Measurements from ENCODE around the gene FCN1. TPM values are rescaled to one million over a fixed set of nuclear protein-coding genes. Genes with fewer than 3 reads are reported as not detected.

The FCN1 gene
- total RNA-seq, 4 donors from 2014 or later, result 0.10 to 2.3 (median 1.1) TPM; not detected in 1

- H3K36me3 ChIP-seq, result no peaks in the 10 kb centered on the region
- no peak overlapping the region for H3K27ac ChIP-seq
- 51 to 61% methylated on average over 17 of the region's 17 CpGs for whole genome bisulfite sequencing, 2 donors
- TF ChIP-seq POLR2A (IDR thresholded peaks at IDR 0.05) (no peak), CTCF (IDR thresholded peaks at IDR 0.05) (no peak)
- no peaks in the 10 kb centered on the region for H3K9me3 ChIP-seq
- intact Hi-C loops (cut with DNase I), result no loop called here
- H3K4me3 ChIP-seq (replicated peaks in 1 of 3), result no peak overlapping the region
- no peaks in the 10 kb centered on the region for H3K27me3 ChIP-seq
- no peaks in the 10 kb centered on the region for H3K4me1 ChIP-seq
- no peak for DNase-seq
These were observed 17.4 kb upstream of the FCN1 start for GRCh38 chr9:134935056-134935640.

GRCh38 chr9:134933076-134933659, 15.5 kb upstream of the FCN1 start:
- WGBS, 2 donors, result 97 to 98% methylated on average over 9 of the region's 10 CpGs
- Histone ChIP-seq H3K4me3 (replicated peaks in 1 of 3) (no peak overlapping the region), H3K27me3 (no peaks in the 10 kb centered on the region), H3K36me3 (no peaks in the 10 kb centered on the region), H3K9me3 (no peaks in the 10 kb centered on the region), H3K4me1 (no peaks in the 10 kb centered on the region), H3K27ac (no peak overlapping the region)
- TF ChIP-seq POLR2A (IDR thresholded peaks at IDR 0.05), result no peak
- no peak for TF ChIP-seq CTCF (IDR thresholded peaks at IDR 0.05)
- no peak for DNase-seq
- intact Hi-C loops (cut with DNase I), result no loop called here

GRCh38 chr9:134932606-134933005, 14.9 kb upstream of the FCN1 start:
- Histone ChIP-seq H3K27me3 (no peaks in the 10 kb centered on the region), H3K27ac (no peak overlapping the region), H3K4me1 (no peaks in the 10 kb centered on the region), H3K4me3 (replicated peaks in 1 of 3) (no peak overlapping the region), H3K9me3 (no peaks in the 10 kb centered on the region), H3K36me3 (no peaks in the 10 kb centered on the region)
- no peak for DNase-seq
- intact Hi-C loops (cut with DNase I), result no loop called here
- no peak for TF ChIP-seq CTCF (IDR thresholded peaks at IDR 0.05)
- TF ChIP-seq POLR2A (IDR thresholded peaks at IDR 0.05), result no peak
- WGBS, 2 donors, result 38 to 59% methylated on average over 5 of the region's 5 CpGs

- 76% methylated on average over 12 of the region's 12 CpGs for WGBS, 2 donors
- H3K36me3 ChIP-seq, result no peaks in the 10 kb centered on the region
- H3K27me3 ChIP-seq, result no peaks in the 10 kb centered on the region
- no peak overlapping the region for H3K4me3 ChIP-seq (replicated peaks in 1 of 3)
- TF ChIP-seq POLR2A (IDR thresholded peaks at IDR 0.05) (no peak), CTCF (IDR thresholded peaks at IDR 0.05) (no peak)
- H3K27ac ChIP-seq, result no peak overlapping the region
- no peak for DNase-seq
- no peaks in the 10 kb centered on the region for H3K9me3 ChIP-seq
- intact Hi-C loops (cut with DNase I), result no loop called here
- H3K4me1 ChIP-seq, result no peaks in the 10 kb centered on the region
These were observed 14.5 kb upstream of the FCN1 start for GRCh38 chr9:134932171-134932570.

- DNase-seq, result no peak
- H3K36me3 ChIP-seq, result no peaks in the 10 kb centered on the region
- no peaks in the 10 kb centered on the region for H3K27me3 ChIP-seq
- intact Hi-C loops (cut with DNase I), result no loop called here
- no peak overlapping the region for H3K4me3 ChIP-seq (replicated peaks in 1 of 3)
- no peaks in the 10 kb centered on the region for H3K9me3 ChIP-seq
- no peaks in the 10 kb centered on the region for H3K4me1 ChIP-seq
- TF ChIP-seq CTCF (IDR thresholded peaks at IDR 0.05) (no peak), POLR2A (IDR thresholded peaks at IDR 0.05) (no peak)
- no peak overlapping the region for H3K27ac ChIP-seq
- WGBS, 2 donors, result 80% methylated on average over 13 of the region's 13 CpGs
These were observed 12.7 kb upstream of the FCN1 start for GRCh38 chr9:134930398-134930797.
